Jurkat, Clone E6-1 (cell line): ENCODE measurements around the gene GPR33. TPM values are rescaled to one million over a fixed set of nuclear protein-coding genes. Genes with fewer than 3 reads are reported as not detected.

ENCODE experiments used
- DNase-seq: peaks from one replicate; pipeline ENCODE4 v3.0.0-alpha.2; 2011; ENCODE audit warnings: low read depth, low spot score
- H3K4me3 ChIP-seq: 2 replicates; pipeline ENCODE4 v1.5.1; 2011; ENCODE audit warnings: mild to moderate bottlenecking, low read length, control low read depth, moderate library complexity
- polyA plus RNA-seq: library from polyadenylated mRNA; unstranded; fragments of >200 nt; gene quantifications from one replicate; pipeline ENCODE4 v1.2.1, GENCODE V29; 2012; ENCODE audit warnings: missing spikeins; ENCODE audit not compliant: insufficient read length, insufficient read depth

The GPR33 gene, protein sequence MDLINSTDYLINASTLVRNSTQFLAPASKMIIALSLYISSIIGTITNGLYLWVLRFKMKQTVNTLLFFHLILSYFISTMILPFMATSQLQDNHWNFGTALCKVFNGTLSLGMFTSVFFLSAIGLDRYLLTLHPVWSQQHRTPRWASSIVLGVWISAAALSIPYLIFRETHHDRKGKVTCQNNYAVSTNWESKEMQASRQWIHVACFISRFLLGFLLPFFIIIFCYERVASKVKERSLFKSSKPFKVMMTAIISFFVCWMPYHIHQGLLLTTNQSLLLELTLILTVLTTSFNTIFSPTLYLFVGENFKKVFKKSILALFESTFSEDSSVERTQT
- not detected for polyA plus RNA-seq

DNA sequence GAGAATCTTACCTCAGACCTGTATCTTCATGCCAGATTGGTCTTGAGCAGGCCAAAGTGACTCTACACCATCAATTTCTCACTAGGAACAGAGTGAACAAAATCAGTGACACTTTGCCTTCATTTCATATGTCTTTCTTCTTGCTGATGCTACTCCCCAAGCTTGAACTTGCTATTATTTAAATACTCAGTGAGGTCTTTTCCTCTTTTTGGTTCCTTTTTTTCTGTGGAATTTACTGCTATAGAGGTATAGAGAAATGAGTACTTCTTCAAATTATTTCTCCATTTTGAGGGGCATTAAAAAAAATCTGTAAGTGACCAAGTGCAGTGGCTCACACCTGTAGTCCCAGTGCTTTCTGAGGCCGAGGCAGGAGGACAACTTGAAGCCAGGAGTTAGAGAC is at the start of gene GPR33:
TSS of gene GPR33 (minus strand) at position 154 of the 400 bp plus-strand sequence. CDS start 4,074 bp downstream, outside the sequence.
- H3K4me3 ChIP-seq: no peak within 1 kb of the TSS
- no peak for DNase-seq

DNA sequence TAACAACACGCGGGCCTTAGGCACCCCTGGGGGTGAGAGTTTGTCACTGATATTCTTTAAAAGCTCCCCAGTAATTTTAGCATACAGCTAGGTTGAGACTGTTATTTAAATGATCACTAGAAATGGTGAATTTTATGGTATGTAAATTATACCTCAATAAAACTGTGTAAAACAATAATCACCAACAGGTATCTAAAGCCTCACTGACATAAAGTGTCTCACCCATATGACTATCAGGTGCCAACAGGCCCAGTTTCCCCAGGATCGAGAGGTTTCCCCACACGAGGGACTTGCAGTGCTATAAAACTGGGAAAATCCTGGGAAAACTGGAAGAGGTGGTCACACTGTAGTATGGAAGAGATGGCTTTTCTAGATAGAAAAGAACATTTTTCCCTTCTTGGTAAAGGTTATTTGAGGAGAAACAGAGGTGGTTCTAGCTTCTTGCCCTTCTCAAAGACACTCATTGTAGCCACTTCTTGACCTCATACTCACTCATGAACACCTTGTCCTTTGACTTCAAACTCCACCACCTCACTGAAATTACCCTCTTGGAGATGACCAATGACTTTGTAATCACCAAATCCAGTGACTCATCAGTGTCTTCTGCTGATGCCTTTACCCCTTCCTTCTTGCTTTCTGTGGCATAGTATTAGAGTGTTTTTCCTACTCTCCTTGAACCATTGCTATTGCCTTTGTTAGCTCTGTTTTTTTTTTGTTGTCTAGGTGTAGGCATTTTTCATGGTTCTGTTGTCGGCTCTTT is 48.5 kb upstream of the GPR33 start:
- no peak for DNase-seq
- H3K4me3 ChIP-seq: no peak overlapping the region

DNA sequence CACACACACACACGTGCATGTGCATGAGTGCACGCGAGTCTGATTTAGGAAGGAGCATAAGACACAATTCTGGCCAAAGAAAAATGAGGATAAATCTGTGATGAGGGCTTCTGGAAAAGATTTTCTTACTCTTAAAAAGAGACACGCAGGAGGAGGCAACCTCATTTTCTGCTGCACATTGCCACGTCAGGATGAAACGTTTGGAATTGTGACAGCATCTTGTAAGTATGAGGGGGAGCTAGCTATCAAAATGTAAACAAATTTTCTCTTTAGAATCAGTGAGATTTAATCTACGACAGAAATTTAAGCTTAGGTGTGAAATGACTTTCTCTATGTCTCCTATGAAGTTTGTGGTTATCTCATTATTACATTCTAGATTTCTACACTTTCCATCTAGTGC is 42.3 kb upstream of the GPR33 start:
- no peak for DNase-seq
- H3K4me3 ChIP-seq: no peak overlapping the region

DNA sequence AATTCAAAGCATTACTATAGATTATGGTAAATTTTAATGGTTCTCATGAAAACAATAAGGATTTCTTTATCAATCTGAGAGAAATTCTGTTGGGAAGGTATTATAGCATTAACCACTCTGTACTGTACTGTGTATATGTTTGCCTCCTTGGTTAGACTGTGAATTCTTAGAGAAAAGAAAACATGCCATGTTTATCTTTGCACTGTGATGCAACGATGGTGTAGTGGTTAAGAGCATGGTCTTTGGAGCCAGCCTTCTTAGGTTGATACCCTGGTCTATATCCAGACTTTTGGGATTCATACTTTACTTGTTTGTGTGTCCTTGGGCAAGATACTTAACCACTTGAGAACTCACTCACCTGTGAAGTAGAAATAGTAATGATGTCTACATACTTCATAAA is 41.2 kb upstream of the GPR33 start:
- H3K4me3 ChIP-seq: no peak overlapping the region
- no peak for DNase-seq

GRCh38 chr14:31527546-31527945 is 39.7 kb upstream of the GPR33 start:
- no peak overlapping the region for H3K4me3 ChIP-seq
- no peak for DNase-seq

- H3K4me3 ChIP-seq: no peak overlapping the region
- no peak for DNase-seq
These were observed 39.2 kb upstream of the GPR33 start for GRCh38 chr14:31527087-31527486.

- no peak for DNase-seq
- no peak overlapping the region for H3K4me3 ChIP-seq
These were observed 23.0 kb upstream of the GPR33 start for GRCh38 chr14:31510855-31511254.

GRCh38 chr14:31510222-31510621 is 22.4 kb upstream of the GPR33 start:
- peak; percentile 10 for DNase-seq
- H3K4me3 ChIP-seq: no peak overlapping the region

- no peak overlapping the region for H3K4me3 ChIP-seq
- DNase-seq: no peak
These were observed 20.3 kb upstream of the GPR33 start for GRCh38 chr14:31508135-31508534.

DNA sequence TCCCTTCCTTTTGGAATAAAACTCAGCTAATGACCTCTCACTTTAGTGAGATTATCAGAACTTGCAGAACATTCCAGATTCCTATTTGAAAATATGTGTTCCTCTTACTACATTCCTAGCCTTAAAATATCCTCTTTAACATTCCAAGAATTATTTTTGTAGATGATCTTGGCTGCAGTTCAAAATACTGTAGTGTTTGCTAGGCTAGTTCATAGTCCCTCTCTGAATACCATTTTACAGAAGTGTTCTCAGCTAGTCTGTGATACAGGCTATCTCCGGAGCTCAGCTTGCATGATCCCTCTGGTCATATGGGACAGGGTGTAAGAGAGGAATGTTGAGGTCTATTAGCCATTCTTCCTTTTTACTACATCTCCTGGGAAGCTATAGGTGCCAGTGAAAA is 17.6 kb upstream of the GPR33 start:
- no peak for DNase-seq
- H3K4me3 ChIP-seq: no peak overlapping the region

DNA sequence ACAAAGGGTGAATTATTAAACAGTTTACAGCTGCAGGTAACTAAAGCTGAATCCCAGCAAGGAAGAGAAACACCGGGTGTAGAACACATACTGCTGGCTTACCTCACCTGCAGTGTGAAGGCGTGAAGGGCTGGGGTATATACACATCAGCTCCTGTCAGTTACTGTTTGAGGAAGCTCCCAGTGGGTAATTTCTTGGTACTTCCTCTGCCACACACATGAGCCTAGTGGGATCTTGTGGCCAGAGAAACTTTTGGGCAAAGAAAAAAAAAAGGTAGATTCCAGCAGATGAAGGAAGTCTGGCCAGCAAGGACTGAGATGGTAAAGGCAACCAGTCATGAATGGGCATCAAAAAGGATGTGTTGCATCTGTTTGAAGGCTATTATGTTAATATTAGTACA is 14.0 kb upstream of the GPR33 start:
- H3K4me3 ChIP-seq: no peak overlapping the region
- DNase-seq: no peak

DNA sequence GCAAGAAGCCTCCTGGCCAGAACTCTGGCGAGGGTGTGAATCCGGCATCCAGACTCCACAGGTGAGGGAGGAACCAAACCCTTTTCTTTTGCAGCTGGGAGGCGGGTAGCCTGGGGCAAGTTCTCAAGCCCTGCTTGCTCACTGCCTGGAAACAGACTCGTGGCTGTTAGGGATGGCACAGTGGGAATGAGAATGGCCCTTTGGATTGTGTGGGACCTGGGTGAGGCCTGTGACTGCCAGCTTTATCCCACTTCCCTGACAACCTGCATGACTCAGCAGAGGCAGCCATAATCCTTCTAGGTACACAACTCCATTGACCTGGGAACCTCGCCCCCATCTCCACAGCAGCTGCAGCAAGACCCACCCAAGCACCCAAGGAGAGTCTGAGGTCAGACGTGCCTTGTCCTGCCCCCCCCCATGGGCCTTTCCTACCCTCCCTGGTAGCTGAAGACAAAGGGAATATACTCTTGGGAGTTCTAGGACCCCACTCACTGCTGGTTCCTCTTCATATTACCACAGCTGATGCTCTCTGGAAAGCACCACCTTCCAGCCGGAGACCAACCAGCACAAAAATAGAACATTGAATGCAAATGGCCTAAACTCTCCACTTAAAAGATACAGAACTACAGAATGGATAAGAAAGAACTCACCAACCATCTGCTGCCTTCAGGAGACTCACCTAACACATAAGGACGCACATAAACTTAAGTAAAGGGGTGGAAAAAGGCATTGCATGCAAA is 5.1 kb upstream of the GPR33 start:
- no peak for DNase-seq

GRCh38 chr14:31489691-31490090 is 1.9 kb upstream of the GPR33 start:
- no peak overlapping the region for H3K4me3 ChIP-seq
- DNase-seq: no peak

More for the DNA sequence above, 5.1 kb upstream of the GPR33 start:
- no peak overlapping the region for H3K4me3 ChIP-seq

DNA sequence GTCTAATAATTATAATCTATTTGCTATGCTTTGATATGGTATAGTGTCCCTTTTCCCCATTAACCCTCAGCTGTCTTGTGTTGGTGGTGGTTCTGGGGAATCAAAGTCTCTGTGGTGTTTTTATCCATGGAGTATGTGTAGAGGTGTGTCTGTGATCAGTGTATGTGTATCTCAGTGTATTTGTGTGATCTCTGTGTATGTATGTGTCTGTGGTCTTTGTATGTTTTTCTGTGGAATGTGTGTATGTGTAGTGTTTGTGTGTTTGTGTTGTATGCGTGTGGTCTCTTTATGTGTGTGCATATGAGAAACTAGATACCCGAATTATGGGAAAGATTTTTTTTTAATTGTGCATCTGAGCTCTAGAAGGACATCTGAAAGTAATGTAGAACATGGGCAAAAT is 1.1 kb downstream of the GPR33 start:
- DNase-seq: no peak
- no peak overlapping the region for H3K4me3 ChIP-seq

GRCh38 chr14:31484754-31485153 is 3.1 kb downstream of the GPR33 start:
- no peak for DNase-seq
- no peak overlapping the region for H3K4me3 ChIP-seq

DNA sequence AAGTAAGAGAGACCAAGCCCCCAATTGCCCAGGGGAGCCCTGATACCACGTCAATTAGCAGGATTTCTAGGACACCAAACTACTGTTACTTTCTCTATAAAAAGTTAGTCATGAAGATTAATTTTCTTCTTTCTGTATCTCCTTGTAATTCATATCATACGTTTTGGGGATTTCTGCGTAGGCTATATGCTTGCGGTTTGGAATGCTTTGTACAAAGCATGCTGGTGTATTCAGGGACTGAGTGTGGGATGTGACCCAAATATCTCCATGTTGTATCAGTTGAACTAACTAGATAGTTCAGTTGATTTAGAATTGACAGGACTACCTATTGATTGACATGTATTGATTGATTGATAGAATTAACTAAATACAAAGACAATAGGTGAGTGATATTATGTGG is 7.7 kb downstream of the GPR33 start:
- H3K4me3 ChIP-seq: no peak overlapping the region
- DNase-seq: no peak

DNA sequence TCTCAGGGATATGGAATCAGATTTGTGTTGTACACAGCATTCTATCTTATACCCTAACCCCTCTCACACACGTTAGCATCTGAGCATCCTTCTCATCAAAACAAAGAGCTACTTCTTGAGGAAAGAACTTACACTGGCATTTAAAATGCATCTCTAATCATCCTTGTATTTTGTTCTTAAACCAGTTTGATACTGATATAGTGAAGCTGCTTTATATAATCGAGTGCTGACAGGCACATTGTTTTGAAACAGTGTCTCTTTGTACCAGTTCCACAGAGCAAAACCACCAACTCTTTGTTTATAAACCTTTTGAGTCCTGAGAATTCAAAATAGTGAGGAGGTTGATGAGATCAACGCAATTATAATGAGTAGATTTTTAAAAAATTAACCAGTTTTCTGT is 8.8 kb downstream of the GPR33 start:
- no peak for DNase-seq
- no peak overlapping the region for H3K4me3 ChIP-seq

DNA sequence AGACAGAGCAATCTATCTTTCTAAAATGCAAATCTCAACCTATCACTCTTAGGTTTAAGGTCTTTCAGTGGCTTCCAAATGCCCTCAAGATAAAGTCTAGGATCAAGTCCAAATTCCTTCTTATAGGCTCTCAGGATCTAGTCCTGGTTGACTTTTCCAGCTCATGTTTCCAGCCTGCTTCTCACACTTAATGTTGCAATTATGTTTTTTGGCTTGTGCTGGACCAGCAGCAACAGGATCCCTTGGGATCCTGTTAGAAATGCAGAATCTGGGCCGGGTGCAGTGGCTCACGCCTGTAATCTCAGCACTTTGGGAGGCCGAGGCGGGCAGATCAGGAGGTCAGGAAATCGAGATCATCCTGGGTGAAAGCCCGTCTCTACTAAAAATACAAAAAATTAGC is 10.6 kb downstream of the GPR33 start:
- no peak overlapping the region for H3K4me3 ChIP-seq
- DNase-seq: no peak

- no peak overlapping the region for H3K4me3 ChIP-seq
- no peak for DNase-seq
These were observed 11.5 kb downstream of the GPR33 start for GRCh38 chr14:31476131-31476866.
